Activated naive CD4-positive, alpha-beta T cell treated with Interleukin-2 at 50 U/mL for 16 hours (primary cell): ENCODE results near the gene KIF5A.

Experiments
- DNase-seq: peaks from one replicate; pipeline ENCODE4 v3.0.0-alpha.2; 2020

The KIF5A gene

DNA sequence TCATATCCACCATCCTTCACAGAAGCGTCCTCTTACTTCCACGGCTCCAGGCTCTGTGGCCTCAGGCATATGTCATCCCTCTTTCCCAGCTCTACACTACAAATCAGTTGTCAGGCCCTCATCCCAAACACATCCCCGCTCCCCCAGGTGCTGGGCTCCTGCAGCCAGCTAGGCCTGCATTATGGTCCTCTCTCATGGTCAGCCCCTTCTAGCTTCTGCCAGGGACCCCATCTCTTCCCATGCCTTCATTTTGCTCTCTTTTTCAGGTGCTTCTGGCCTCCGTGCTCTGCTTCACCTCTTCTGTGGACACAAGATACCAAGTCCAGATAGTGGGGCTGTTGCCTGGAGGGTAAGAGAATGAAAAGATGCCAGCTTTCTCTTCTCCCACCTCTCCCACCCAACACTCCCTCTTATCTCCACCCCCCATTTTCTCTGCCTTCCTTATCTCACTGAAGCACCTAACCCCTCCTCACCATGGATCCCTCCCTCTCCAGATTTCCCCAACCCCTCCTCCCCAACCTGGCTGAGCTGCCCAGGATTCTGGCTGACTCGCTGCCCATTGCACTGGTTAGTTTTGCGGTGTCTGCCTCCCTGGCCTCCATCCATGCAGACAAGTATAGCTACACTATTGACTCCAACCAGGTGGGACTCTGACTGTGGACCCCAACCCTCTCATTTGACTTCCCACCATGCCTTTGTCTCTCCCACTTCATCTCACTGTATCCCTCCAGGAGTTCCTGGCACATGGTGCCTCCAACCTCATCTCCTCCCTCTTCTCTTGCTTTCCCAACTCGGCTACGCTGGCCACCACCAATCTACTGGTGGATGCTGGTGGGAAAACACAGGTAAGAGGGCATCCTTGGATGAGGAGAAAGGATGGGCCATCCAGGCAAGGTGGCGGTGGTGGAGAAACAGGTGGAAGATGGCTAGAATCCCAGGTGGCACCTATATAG, 72.7 kb downstream of the KIF5A start:
- no peak for DNase-seq

DNA sequence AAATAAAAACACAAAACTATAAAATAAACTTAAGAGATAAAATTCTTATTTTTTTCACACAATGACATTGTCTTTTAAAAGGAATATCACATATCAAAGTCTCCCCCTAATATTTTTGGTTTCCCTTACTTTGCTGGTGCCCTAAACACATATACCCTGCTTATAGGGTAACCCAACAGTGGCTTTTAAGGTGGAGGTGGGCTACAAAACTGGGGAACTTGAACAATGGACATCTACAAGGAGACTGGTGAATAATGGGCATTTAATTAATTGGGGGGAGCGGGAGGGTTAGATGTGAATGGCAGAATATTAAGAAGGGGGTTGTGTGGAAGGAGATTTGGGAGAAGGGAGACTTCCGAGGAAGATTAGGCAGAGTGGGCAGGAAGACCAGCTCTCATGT, 73.5 kb downstream of the KIF5A start:
- DNase-seq = no peak

DNA sequence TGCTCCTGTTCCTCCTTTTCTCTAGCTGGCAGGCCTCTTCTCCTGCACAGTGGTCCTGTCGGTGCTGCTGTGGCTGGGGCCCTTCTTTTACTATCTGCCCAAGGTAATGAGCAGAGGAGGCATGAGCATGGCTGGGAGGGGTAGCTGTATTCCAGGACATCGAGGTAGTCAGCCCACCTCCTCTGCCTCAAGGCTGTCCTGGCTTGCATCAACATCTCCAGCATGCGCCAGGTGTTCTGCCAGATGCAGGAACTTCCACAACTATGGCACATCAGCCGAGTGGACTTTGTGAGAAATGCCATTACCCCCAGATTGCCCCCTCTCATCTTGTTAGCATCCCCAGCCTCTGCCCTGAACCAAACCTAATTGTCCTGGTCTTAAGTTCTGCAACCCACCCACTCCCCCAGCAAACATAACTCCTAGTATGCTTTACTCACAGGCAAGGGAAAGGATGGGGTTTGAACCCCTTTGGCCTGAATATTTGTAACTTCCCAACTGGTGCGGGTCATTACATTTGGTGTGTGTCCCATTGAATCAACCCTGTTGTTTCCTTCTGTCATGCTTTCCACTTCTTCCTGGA, 74.1 kb downstream of the KIF5A start:
- DNase-seq = no peak

DNA sequence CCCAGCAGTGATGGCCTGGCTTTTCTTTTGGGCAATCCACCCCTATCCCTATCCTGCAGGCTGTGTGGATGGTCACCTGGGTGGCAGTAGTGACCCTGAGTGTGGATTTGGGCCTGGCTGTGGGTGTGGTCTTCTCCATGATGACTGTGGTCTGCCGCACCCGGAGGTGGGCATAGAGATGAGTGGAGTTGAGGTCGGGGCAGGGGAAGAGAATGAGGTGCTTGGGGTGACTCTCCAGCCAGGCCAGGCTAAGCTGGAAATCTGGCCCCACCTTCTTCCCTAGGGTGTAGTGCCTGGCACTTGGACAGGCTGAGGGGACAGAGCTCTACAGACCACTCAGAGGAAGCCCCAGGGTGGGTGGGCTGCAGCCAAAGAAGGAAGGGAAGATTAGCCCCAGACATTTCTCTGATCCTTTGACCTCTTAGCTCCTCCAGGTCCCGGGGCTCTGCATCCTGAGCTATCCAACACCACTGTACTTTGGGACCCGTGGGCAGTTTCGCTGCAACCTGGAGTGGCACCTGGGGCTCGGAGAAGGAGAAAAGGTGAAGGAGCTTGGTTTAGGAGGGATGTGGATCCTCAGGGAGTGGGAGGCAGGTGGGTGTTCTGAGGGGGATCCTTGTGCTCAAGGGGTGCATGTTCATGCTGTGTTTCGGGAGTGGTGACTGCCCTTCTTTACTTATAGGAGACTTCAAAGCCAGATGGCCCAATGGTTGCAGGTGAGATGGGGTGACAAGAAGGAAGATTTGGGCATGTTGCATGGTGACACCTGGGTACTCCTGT, 74.8 kb downstream of the KIF5A start:
- no peak for DNase-seq

DNA sequence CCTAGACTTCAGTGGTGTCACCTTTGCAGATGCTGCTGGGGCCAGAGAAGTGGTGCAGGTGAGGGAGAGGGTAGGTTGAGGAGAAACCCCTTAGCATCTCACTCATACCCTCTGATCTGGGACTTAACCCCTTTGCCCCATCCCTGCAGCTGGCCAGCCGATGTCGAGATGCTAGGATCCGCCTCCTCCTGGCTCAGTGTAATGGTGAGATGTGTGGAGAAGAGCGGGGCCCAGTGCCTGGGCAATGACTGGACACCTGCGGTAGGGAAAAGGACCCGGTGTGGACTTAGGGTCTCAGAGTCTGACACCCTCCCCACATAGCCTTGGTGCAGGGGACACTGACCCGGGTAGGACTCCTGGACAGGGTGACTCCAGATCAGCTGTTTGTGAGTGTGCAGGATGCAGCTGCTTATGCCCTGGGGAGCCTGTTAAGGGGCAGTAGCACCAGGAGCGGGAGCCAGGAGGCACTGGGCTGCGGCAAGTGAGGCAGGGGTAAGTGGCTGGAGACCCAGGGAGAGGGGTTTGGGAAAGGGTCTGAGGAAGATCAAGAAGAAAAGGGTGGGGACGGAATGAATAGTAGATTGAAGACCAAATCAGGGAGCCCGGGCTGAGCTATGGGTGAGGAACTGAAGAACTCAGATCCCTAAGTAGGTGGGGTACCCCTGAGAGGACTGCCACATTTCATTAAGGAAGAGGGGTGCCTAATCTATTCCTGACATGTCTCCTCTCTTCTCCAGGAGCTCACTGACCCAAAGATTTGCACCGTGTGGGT, 75.6 kb downstream of the KIF5A start:
- no peak for DNase-seq

DNA sequence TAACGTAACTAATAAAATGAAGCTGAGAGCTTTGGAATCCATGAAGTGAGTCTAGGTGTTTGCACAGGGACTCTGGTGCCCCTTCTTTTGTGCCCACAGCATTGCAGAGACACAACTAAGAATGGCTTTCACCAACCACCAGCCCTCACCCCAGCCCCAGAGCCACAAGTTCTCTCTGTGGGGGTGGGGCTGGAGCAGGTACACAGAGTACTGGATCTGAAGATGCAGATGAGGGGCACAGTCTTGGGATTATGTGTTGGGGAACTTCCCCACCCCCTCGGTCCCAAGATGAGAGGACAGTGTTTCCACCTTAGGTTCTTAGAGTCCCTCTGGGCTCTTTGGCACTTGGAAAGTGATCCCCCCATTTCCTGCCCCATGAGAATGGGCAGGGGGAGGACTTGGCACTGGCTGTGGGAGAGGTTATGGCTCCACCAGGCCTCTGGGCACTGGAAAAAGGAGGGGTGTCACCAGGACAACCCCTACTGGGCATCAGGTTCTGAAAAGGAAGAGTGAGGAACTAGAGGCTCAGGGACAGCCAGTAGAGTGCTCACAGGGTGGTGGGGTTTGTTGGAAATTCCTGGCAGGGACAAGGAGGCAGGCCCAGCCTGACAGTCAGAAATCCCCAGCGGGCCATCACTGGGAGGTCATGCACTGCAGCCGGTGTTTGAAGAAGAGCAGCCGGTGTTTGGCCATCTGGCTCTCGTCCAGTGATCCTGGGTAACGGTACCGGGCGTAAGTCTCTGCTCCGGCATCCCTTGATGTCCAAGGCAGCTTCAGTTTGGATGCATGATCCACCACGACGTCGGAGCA, 76.5 kb downstream of the KIF5A start:
- DNase-seq = no peak

DNA sequence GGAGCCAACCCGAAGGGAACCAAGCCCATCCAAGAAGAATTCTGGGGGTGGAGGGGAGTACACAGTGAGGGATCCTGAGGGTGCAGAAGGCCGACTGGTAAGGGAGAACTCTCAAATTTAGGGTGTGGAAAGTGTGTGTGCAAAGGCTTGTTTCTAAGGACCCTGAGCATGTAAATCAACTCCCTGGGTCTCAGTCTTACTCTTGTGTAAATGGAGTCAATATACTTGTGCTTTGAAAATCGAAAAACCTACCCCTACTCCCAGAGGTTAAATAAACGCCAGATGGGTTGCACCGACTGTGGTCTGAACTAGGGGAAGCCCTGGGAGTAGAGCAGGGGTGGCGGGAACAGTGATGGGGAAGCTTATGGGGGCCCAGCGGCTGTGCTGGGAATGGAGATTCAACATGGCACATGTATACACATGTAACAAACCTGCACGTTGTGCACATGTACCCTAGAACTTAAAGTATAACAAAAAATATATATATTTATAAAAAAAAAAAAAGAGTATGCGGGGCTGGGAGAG, 77.1 kb downstream of the KIF5A start:
- DNase-seq = no peak

DNA sequence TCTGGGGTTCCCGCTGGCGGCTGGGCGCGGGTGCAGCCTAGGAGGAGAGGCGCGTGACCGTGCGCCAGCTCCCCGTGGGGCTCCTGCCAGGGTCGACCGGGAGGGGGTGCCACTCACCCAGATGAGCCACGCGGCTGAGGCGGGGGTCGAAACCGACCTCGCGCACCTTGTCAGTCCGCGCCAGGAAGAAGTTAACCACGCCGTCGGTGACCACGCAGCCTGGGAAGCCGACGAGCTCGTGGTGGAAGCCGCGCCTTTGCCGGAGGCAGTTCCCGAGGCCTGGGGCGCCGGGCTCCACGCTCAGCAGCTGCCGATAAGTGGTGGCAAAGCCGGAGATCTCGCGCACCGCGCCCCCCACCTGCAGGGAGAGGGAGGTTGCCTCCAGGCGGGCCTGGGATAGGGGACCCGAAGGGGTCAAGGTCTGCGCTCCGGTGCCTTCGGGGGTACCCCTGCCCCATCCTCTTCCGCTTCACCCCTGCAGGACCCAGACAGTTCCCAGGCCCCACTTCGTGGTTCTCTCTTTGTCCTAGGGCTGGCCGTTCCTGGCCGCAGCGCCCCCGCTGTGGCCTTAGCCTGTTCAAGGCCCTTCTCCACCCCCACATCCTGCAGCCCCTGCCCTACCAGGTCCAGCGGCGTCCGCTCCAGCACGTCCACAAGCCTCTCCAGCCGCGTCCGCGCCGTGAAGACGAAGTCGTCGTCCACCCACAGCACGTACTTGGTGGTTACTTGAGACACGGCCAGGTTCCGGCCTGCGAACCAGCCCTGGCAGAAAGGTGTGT, 77.8 kb downstream of the KIF5A start:
- peak; percentile 27 for DNase-seq

DNA sequence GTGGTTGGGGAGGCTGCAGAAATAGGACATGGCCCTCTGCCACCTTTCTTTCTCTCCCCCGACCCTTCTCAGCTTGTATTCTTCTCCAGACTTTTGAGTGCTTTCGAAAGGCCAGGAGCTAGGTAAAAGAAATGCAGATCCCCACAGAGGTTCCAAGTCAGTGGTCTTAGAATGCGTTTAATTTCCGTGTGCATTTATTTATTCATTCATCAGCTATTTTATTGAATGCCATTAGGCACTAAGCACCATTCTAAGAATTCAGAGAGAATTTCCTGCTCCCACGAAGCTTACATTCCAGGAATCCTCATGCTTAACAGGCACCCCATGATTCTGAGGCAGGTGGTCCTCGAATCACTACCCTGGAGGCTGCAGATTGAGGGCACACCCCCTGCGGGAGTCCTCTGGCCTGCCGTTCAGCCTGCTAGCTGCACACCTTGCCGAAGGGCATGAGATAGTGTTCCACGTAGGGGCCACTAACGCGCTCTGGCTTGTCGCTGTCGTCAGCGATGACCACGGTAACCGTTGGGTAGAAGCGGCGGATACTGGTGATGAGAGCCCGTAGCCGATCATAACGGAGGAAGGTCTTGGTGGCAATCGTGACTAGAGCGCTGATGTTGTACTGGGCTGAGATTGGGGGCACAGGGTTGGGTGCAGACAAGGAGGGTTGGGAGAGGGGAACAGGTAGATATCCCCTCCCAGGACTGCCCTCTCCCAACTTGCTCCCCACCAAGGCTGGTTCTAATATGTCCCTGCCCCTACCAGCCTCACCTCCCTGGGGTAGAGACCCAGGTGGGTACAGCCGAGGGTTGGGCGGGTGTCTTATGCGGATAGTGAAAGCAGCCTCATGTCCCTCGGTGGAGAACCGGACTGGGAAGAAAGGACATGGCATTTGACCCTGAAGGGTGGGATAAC, 78.7 kb downstream of the KIF5A start:
- no peak for DNase-seq

DNA sequence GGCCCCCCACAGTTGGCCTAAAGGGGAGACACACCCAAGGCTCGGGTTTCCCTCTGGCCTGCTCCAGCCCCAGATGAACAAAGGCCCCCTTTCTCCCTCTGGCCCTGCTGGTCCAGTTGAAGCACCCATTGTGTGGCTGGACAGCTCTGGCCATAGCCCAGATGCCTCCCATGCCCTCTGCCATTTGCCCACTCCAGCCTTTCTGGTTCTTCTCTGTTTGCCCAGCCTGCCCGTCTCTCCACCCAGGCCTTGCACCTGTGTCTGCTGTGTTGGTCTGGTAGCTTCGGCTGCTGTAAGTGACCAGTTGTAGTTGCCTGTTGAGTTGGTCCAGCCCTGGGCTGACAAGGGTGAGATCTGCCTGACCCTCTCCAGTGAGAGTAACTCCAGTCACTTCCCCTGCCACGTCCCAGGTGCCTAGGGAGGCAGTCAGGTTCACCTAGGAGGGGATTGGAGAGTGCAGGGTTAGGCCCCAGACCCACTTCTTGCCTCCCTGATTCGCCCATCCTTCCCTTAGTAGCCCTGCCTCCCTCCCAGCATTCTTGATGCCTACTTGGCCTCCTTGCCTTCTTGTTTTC, 80.1 kb downstream of the KIF5A start:
- no peak for DNase-seq

DNA sequence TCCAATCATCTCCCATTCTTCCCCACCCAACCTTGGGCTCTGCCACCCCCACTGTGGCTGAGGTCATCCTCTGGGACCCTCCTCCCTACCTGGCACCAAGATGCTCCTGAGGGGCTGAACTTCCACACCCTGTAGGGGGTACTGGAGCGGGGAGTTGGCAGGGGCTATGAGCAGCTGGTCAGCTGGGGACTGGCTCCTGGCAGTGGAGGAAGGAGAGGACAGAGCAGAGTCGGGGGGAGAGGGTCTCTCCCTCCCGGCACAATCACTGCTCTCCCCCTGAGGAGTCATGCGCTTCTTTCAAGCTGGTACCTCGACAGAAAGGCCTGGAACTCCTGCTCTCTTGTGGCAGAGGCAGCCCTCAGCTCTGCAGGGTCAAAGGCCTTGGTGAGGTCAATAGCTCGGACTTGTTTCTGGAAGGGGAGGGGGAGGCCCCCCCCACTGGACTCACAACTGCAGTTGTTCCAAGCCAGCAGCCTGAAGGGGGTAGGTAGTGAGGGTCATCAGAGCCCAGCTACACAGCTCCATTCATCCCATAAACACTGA, 81.1 kb downstream of the KIF5A start:
- no peak for DNase-seq

DNA sequence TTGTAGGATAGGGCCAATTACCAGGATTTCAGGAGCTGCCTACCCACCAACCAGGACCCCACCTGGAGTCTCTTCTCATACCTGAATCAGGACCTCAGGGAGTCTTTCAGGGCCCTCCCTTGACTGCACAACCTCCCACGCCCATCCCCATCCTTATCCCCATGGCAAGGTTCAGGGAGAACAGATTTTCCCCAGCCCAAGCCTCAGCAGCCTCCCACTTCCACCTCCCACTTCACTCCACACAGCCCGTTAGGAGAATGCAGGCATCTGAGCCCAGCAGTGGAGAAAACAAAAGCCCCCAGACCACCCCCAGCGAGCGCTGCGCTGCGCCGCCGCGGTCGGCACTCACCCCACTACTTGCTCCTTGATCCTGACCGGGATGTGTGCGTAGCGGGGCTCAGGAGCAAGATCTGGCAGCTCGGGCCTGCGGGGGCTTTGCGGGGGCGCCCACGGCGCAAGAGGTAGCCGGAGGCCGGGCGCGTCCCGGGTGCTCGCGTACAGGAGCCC, 81.8 kb downstream of the KIF5A start:
- DNase-seq = no peak

DNA sequence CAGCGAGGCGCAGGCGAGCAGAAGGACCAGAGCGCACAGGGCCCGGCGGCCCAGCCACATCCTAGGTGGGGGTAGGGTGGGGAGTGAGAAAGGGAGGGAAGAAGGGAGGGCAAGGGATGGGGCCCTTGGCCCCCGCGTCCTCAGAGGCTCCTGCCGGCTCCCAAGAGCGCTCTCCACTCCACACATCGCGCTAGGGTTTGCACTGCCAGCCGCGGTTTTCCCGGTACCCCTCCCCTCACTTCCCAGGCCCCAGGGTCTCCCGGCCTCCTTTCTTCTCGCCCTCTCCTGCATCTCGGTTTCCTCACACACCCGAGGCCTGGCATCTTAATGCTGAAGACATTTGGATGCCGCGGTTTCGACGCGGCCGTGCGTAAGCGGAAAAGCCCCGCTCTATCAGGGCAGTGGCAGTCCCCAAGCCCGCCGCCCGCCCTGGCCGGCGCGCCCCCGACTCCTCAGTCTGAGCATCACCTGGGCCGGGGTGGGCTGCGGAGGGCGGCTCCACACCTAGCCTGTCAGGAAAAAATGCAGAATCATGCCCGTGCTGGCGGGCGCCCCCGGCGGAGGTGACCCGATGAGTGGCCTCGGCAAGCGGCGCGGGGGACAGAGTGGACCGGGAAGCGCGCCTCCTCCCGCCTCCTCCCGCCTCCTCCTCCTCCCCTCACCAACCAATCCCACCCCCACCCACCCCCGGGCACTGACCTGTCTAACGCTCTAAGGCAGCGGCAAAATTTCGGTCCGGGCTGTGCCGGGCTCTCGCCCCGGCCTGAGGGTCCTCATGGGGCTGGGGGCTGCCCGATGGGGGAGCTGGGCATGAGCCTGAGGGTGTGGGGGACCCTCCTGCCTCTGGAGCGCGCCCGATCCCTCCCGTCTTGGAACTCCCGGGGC, 82.5 kb downstream of the KIF5A start:
- DNase-seq = peak; percentile 22

DNA sequence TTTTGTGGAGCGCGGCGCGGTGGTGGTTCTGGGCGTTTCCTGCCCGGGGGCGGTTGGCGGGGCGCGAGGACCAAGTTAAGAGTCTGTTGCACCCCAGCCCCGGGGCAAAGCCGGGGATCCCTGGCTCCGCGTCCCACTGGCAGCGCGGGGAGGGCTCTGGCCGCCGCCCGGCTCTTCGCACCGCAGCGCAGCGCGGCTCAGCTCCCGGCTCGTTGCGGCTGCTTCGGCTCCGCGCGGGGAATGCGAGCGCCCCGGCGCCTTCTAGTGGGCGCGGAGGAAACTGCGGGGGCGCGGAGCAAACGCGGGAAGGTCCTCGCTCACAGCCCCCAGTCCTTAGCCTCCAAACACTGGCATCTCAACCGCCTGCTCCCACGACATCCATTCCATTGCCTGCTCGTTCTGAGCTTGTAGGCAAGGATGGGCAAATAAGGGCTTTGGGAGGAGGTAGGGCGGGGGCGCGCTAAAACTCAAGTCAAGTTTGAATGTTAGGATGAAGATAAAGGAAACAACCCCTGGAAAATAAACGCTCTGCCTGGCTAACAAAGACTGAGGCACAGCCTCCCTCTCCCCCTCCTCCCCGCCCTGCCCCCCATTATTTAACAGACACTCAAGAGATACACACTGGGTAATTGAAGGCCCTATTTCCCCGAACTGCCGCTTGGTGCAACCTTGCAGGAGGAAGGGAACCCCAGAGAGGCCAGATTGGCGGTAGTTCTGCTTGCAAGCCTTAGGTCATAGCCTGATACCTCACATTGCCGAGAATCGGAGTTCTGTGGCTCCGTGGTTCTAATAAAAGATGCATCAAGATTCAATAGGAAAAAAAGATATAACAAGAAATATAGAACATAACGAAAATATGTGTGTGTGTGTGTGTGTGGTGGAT, 83.4 kb downstream of the KIF5A start, which contains the start of gene B4GALNT1:
Gene B4GALNT1 (minus strand): TSS at position 244 of the 883 bp plus-strand sequence. CDS start 1,069 bp downstream, outside the sequence.
- peak; percentile 68 for DNase-seq
